PC-3 (cell line): Measurements from ENCODE around the gene CYP17A1.

Source experiments
- EZH2 ChIP-seq: fragments of 300-600 bp; sonication (generic); IDR thresholded peaks from one replicate; pipeline ENCODE4 v1.6.1; 2017; ENCODE audit warnings: antibody characterized with exemption, mild to moderate bottlenecking, low read length; ENCODE audit not compliant: unreplicated experiment
- EZH2phosphoT487 ChIP-seq: fragments of 300-600 bp; sonication (generic); IDR thresholded peaks from 2 replicates; pipeline ENCODE4 v1.6.1; 2018; ENCODE audit warnings: mild to moderate bottlenecking, antibody characterized with exemption, low read length, borderline replicate concordance
- TF ChIP-seq, protein P1 (sequence below): fragments of 300-600 bp; sonication (generic); conservative IDR thresholded peaks from 2 replicates; pipeline ENCODE4 v1.5.1; 2017; ENCODE audit warnings: antibody characterized with exemption, low read depth, mild to moderate bottlenecking, low read length

DNA sequence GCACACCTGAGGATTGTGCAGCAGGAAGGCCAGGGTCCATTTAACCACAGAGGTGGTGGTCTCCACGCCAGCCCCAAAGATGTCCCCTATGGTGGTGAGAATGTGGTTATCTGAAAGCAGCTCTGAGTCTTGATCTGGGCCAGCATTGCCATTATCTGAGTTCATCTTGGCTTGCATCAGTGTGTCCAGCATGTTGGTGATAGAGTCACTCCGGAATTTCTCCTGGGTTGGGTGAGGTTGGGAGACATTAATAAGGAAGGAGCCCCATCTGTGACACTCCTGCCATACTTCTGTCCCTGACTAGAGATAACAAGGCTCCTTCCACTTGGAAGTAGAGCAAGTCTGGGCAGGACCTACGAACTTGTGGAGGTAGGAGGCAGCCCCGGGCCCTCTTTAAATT, 4.2 kb downstream of the CYP17A1 start:
- TF ChIP-seq, protein P1, sequence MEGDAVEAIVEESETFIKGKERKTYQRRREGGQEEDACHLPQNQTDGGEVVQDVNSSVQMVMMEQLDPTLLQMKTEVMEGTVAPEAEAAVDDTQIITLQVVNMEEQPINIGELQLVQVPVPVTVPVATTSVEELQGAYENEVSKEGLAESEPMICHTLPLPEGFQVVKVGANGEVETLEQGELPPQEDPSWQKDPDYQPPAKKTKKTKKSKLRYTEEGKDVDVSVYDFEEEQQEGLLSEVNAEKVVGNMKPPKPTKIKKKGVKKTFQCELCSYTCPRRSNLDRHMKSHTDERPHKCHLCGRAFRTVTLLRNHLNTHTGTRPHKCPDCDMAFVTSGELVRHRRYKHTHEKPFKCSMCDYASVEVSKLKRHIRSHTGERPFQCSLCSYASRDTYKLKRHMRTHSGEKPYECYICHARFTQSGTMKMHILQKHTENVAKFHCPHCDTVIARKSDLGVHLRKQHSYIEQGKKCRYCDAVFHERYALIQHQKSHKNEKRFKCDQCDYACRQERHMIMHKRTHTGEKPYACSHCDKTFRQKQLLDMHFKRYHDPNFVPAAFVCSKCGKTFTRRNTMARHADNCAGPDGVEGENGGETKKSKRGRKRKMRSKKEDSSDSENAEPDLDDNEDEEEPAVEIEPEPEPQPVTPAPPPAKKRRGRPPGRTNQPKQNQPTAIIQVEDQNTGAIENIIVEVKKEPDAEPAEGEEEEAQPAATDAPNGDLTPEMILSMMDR: no peak
- TF ChIP-seq EZH2phosphoT487: no peak
- no peak for TF ChIP-seq EZH2
